ENCODE results near the gene WDR1. TPM values are rescaled to one million over a fixed set of nuclear protein-coding genes. Genes with fewer than 3 reads are reported as not detected.

WDR1 gene
- total RNA-seq, 2 donors from 2014 or later: 222 to 345 TPM

- no peak overlapping the region for H3K27ac ChIP-seq (ENCODE audit: low read depth, low read length)
- DNase-seq: no peak
- no peaks in the 10 kb centered on the region for H3K36me3 ChIP-seq (ENCODE audit: control insufficient read depth, insufficient read depth, low read length)
- H3K4me1 ChIP-seq (ENCODE audit: control insufficient read depth, insufficient read depth, low read length): no peaks in the 10 kb centered on the region
- H3K9ac ChIP-seq (ENCODE audit: extremely low read depth, low read length, poor library complexity, severe bottlenecking): no peak overlapping the region
- no peak for TF ChIP-seq CTCF (conservative IDR thresholded peaks at IDR 0.05)
- H3K9me3 ChIP-seq (ENCODE audit: control insufficient read depth, low read length): no peaks in the 10 kb centered on the region
- Mint-ChIP-seq H3K27ac (no peak overlapping the region), H3K4me3 (no peak overlapping the region), H3K27me3 (ENCODE audit: insufficient read depth) (peaks cover 21% of the 10 kb centered on the region), H3K36me3 (ENCODE audit: low read depth) (no peaks in the 10 kb centered on the region), H3K4me1 (peaks cover 8% of the 10 kb centered on the region), H3K9me3 (no peaks in the 10 kb centered on the region)
- no peak overlapping the region for H3K4me3 ChIP-seq (ENCODE audit: low read length)
- WGBS, 2 experiments (ENCODE audit: insufficient coverage in 1 of 2, insufficient read length in 1 of 2): 88 to 91% methylated on average over 6 to 9 of the region's 9 CpGs
- peaks cover 20% of the 10 kb centered on the region for H3K27me3 ChIP-seq (ENCODE audit: control insufficient read depth, insufficient read depth, low read length, poor library complexity, severe bottlenecking)
Measured at GRCh38 chr4:10158333-10158942, 41.8 kb upstream of the WDR1 start.

- Histone ChIP-seq H3K4me3 (ENCODE audit: low read length) (no peak overlapping the region), H3K36me3 (ENCODE audit: control insufficient read depth, insufficient read depth, low read length) (no peaks in the 10 kb centered on the region), H3K27ac (ENCODE audit: low read depth, low read length) (no peak overlapping the region), H3K4me1 (ENCODE audit: control insufficient read depth, insufficient read depth, low read length) (no peaks in the 10 kb centered on the region), H3K9ac (ENCODE audit: extremely low read depth, low read length, poor library complexity, severe bottlenecking) (no peak overlapping the region), H3K9me3 (ENCODE audit: control insufficient read depth, low read length) (no peaks in the 10 kb centered on the region), H3K27me3 (ENCODE audit: control insufficient read depth, insufficient read depth, low read length, poor library complexity, severe bottlenecking) (peaks cover 20% of the 10 kb centered on the region)
- no peak overlapping the region for H3K27ac Mint-ChIP-seq
- H3K4me3 Mint-ChIP-seq: no peak overlapping the region
- H3K4me1 Mint-ChIP-seq: peaks cover 5% of the 10 kb centered on the region
- H3K27me3 Mint-ChIP-seq (ENCODE audit: insufficient read depth): peaks cover 21% of the 10 kb centered on the region
- peak; percentile 78 for DNase-seq
- TF ChIP-seq CTCF (conservative IDR thresholded peaks at IDR 0.05): peak; percentile 88
- no peaks in the 10 kb centered on the region for H3K9me3 Mint-ChIP-seq
- WGBS, 2 experiments (ENCODE audit: insufficient coverage in 1 of 2, insufficient read length in 1 of 2): 43 to 55% methylated on average over 4 to 7 of the region's 8 CpGs
- H3K36me3 Mint-ChIP-seq (ENCODE audit: low read depth): no peaks in the 10 kb centered on the region
Measured at GRCh38 chr4:10157478-10158332, 41.1 kb upstream of the WDR1 start.

DNA sequence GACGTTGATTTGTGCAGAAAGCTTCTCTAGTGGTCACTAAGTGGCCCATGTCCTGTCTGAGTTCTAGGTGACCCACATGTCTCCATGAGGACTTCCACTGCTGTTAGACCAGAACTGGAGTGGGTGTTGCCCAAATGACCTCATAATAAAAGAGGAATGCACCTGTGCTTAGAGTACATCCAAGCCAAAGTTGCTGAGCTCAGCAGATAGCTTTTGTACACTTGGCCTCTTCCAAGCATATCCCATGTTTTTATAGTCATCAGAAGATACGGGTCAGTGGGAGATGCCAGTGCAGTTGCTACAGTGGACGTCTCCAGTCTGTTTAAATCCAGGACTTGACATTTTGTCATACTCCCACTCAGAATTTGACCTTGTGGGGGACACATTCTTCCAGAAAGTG, 37.6 kb upstream of the WDR1 start:
- no peaks in the 10 kb centered on the region for H3K9me3 Mint-ChIP-seq
- WGBS, 2 experiments (ENCODE audit: insufficient coverage in 1 of 2, insufficient read length in 1 of 2): 76 to 77% methylated on average over 3 of the region's 3 CpGs

More for the DNA sequence above, 37.6 kb upstream of the WDR1 start:
- TF ChIP-seq CTCF (conservative IDR thresholded peaks at IDR 0.05): no peak
- Mint-ChIP-seq H3K36me3 (ENCODE audit: low read depth) (no peaks in the 10 kb centered on the region), H3K4me1 (peaks cover 2% of the 10 kb centered on the region), H3K27me3 (ENCODE audit: insufficient read depth) (peaks cover 41% of the 10 kb centered on the region), H3K27ac (no peak overlapping the region), H3K4me3 (no peak overlapping the region)
- Histone ChIP-seq H3K27ac (ENCODE audit: low read depth, low read length) (no peak overlapping the region), H3K9me3 (ENCODE audit: control insufficient read depth, low read length) (no peaks in the 10 kb centered on the region), H3K27me3 (ENCODE audit: control insufficient read depth, insufficient read depth, low read length, poor library complexity, severe bottlenecking) (peaks cover 25% of the 10 kb centered on the region), H3K36me3 (ENCODE audit: control insufficient read depth, insufficient read depth, low read length) (no peaks in the 10 kb centered on the region), H3K4me1 (ENCODE audit: control insufficient read depth, insufficient read depth, low read length) (no peaks in the 10 kb centered on the region), H3K4me3 (ENCODE audit: low read length) (no peak overlapping the region), H3K9ac (ENCODE audit: extremely low read depth, low read length, poor library complexity, severe bottlenecking) (no peak overlapping the region)
- DNase-seq: no peak
